GM23338 (cell line): ENCODE data around the gene CRYAB. TPM values are rescaled to one million over a fixed set of nuclear protein-coding genes. Genes with fewer than 3 reads are reported as not detected.

ENCODE experiments used
- ATAC-seq: fragments of 200-7000 bp; cut with Tn5 transposase; 3 replicates; pipeline ENCODE4 v1.9.1; 2020
- DNase-seq: peaks from one replicate; pipeline ENCODE4 v3.0.0-alpha.2; 2015; ENCODE audit warnings: low spot score
- H2AFZ ChIP-seq: fragments of 200-600 bp; sonication (generic); 2 replicates; pipeline ENCODE4 v1.8.0; 2016; ENCODE audit warnings: antibody characterized with exemption, mild to moderate bottlenecking, moderate library complexity
- H3F3A ChIP-seq: fragments of 200-600 bp; sonication (generic); replicated peaks from 2 replicates; pipeline ENCODE4 v1.8.0; 2017; ENCODE audit warnings: antibody characterized with exemption, mixed run types, low read depth
- H3K27ac ChIP-seq: fragments of 200-600 bp; sonication (generic); 2 replicates; pipeline ENCODE4 v1.6.1; 2016; ENCODE audit warnings: low read depth
- H3K27me3 ChIP-seq: fragments of 200-600 bp; sonication (generic); 2 replicates; pipeline ENCODE4 v1.8.0; 2016; ENCODE audit warnings: mild to moderate bottlenecking, mixed run types, moderate library complexity; ENCODE audit not compliant: insufficient read depth
- H3K36me3 ChIP-seq: fragments of 200-600 bp; sonication (generic); 2 replicates; pipeline ENCODE4 v1.8.0; 2016; ENCODE audit warnings: mild to moderate bottlenecking; ENCODE audit not compliant: insufficient read depth
- H3K4me1 ChIP-seq: fragments of 200-600 bp; sonication (generic); 2 replicates; pipeline ENCODE4 v1.8.0; 2016; ENCODE audit warnings: mild to moderate bottlenecking, moderate library complexity; ENCODE audit not compliant: insufficient read depth
- H3K4me2 ChIP-seq: fragments of 200-600 bp; sonication (generic); 2 replicates; pipeline ENCODE4 v1.7.1; 2017; ENCODE audit warnings: mixed run types
- H3K4me3 ChIP-seq: fragments of 200-600 bp; sonication (generic); 2 replicates; pipeline ENCODE4 v1.6.1; 2016; ENCODE audit warnings: mixed run types
- H3K79me2 ChIP-seq: fragments of 200-600 bp; sonication (generic); replicated peaks from 2 replicates; pipeline ENCODE4 v1.8.0; 2017; ENCODE audit warnings: mild to moderate bottlenecking; ENCODE audit not compliant: insufficient read depth
- H3K9me2 ChIP-seq: fragments of 200-600 bp; sonication (generic); 2 replicates; pipeline ENCODE4 v1.8.0; 2017; ENCODE audit not compliant: insufficient read depth
- H4K20me1 ChIP-seq: fragments of 200-600 bp; sonication (generic); replicated peaks from 2 replicates; pipeline ENCODE4 v1.8.0; 2017; ENCODE audit warnings: mild to moderate bottlenecking; ENCODE audit not compliant: insufficient read depth
- H3K27ac Mint-ChIP-seq: 2 replicates; pipeline ENCODE4 v1.8.0; 2020; ENCODE audit warnings: inconsistent platforms, mild to moderate bottlenecking, moderate library complexity, mixed read lengths
- H3K27me3 Mint-ChIP-seq: 3 replicates; pipeline ENCODE4 v1.8.0; 2022; ENCODE audit warnings: low read depth, mild to moderate bottlenecking, moderate library complexity, mixed read lengths, inconsistent platforms; ENCODE audit not compliant: insufficient read depth, poor library complexity
- H3K36me3 Mint-ChIP-seq: 3 replicates; pipeline ENCODE4 v1.8.0; 2021; ENCODE audit warnings: low read depth, mild to moderate bottlenecking, inconsistent platforms, moderate library complexity, mixed read lengths
- H3K4me1 Mint-ChIP-seq: 3 replicates; pipeline ENCODE4 v1.8.0; 2020; ENCODE audit warnings: mild to moderate bottlenecking, inconsistent platforms, mixed read lengths
- H3K4me3 Mint-ChIP-seq: 3 replicates; pipeline ENCODE4 v1.8.0; 2021; ENCODE audit warnings: moderate library complexity, mild to moderate bottlenecking, inconsistent platforms, mixed read lengths
- H3K9me3 Mint-ChIP-seq: 3 replicates; pipeline ENCODE4 v1.8.0; 2020; ENCODE audit warnings: moderate library complexity, mild to moderate bottlenecking, inconsistent platforms, mixed read lengths
- CREB1 ChIP-seq: fragments of 250-450 bp; sonication (Bioruptor Pico); IDR thresholded peaks from 2 replicates; pipeline ENCODE4 v1.5.0; 2020; ENCODE audit warnings: low read depth, mild to moderate bottlenecking, moderate library complexity
- EZH2 ChIP-seq: fragments of 200-600 bp; sonication (generic); IDR thresholded peaks from one replicate; pipeline ENCODE4 v1.8.0; 2017; ENCODE audit warnings: antibody characterized with exemption, mild to moderate bottlenecking, low read depth; ENCODE audit not compliant: unreplicated experiment
- EZH2phosphoT487 ChIP-seq: fragments of 200-600 bp; sonication (generic); IDR thresholded peaks from one replicate; pipeline ENCODE4 v1.8.1; 2018; ENCODE audit warnings: antibody characterized with exemption; ENCODE audit not compliant: unreplicated experiment
- JUNB ChIP-seq: IDR thresholded peaks from one replicate; pipeline ENCODE4 v1.6.1; 2016; ENCODE audit warnings: antibody characterized with exemption; ENCODE audit not compliant: unreplicated experiment
- NANOG ChIP-seq: IDR thresholded peaks from 2 replicates; pipeline ENCODE4 v1.6.1; 2016; ENCODE audit warnings: antibody characterized with exemption, borderline replicate concordance
- POLR2AphosphoS5 ChIP-seq: IDR thresholded peaks from 2 replicates; pipeline ENCODE4 v1.6.1; 2016; ENCODE audit warnings: antibody characterized with exemption, low read depth
- STAT1 ChIP-seq: IDR thresholded peaks from one replicate; pipeline ENCODE4 v1.6.1; 2016; ENCODE audit warnings: antibody characterized with exemption; ENCODE audit not compliant: unreplicated experiment
- ZNF114 ChIP-seq: fragments of 250-450 bp; sonication (Bioruptor Pico); IDR thresholded peaks from 2 replicates; pipeline ENCODE4 v1.5.0; 2020; ENCODE audit warnings: mild to moderate bottlenecking, moderate library complexity
- ZNF331 ChIP-seq: fragments of 250-450 bp; sonication (Bioruptor Pico); IDR thresholded peaks from 2 replicates; pipeline ENCODE4 v1.5.0; 2020; ENCODE audit warnings: low read depth, mild to moderate bottlenecking, moderate library complexity
- polyA plus RNA-seq: library from polyadenylated mRNA; unstranded; fragments of >200 nt; fragmentation: Nextera tagmentation; extraction: Ambion mirVana; gene quantifications from 2 replicates; pipeline ENCODE4 v1.2.1, GENCODE V29; 2016
- total RNA-seq: library from RNA; depleted of rRNA; stranded (reverse); fragments of >200 nt; shearing (Covaris generic); gene quantifications from 2 replicates; pipeline ENCODE4 v1.2.3, GENCODE V29; 2014
- TF ChIP-seq, protein P1 (sequence below): fragments of 250-450 bp; sonication (Bioruptor Pico); IDR thresholded peaks from 2 replicates; pipeline ENCODE4 v1.5.0; 2020; ENCODE audit warnings: mild to moderate bottlenecking, moderate library complexity
- TF ChIP-seq, protein P2 (sequence below): IDR thresholded peaks from 2 replicates; pipeline ENCODE4 v1.6.1; 2016; ENCODE audit warnings: antibody characterized with exemption
- TF ChIP-seq, protein P3 (sequence below): IDR thresholded peaks from one replicate; pipeline ENCODE4 v1.6.1; 2018; ENCODE audit warnings: antibody characterized with exemption; ENCODE audit not compliant: unreplicated experiment
- TF ChIP-seq, protein P4 (sequence below), 2 experiments: fragments of 200-600 bp in 1 of 2; sonication (generic) in 1 of 2; conservative IDR thresholded peaks; 2 replicates each; pipeline versions ENCODE4 v1.5.1 to v1.6.1; 2016 to 2017; ENCODE audit warnings: antibody characterized with exemption in 2 of 2, low read depth in 2 of 2, mild to moderate bottlenecking in 2 of 2, moderate library complexity in 1 of 2

The CRYAB gene
- total and polyA plus RNA-seq, 2 experiments from 2014 or later = 6.1 to 9.6 TPM

DNA sequence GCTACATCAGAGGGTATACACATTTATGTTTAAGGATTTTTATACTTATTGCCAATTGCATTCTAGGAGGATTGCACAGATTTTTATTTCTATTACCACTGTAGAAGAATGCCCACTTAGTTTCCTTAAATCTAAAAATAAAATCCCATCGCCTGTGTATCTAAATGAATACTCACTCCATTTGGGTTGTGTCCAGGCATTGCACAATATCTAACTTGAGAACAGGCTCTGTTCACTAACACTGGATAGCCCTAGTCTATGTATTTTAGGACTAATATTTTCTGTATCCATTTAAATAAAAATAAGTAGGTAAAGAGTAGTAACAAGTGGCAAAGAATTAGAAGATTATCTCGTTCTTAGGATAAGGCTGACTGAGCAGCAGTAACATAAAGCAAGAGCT is 11.2 kb upstream of the CRYAB start:
- Histone ChIP-seq H3K4me3 (no peak overlapping the region), H3K27me3 (no peaks in the 10 kb centered on the region), H3K36me3 (no peaks in the 10 kb centered on the region), H3K27ac (no peak overlapping the region), H3K9me2 (no peaks in the 10 kb centered on the region), H3K4me1 (peaks cover 27% of the 10 kb centered on the region), H3K4me2 (no peak overlapping the region), H3K79me2 (no peaks in the 10 kb centered on the region), H4K20me1 (no peaks in the 10 kb centered on the region), H3F3A (no peaks in the 10 kb centered on the region; the same call in 1 of the 2 replicates), H2AFZ (no peak overlapping the region; the same call in 1 of the 2 replicates)
- no peaks in the 10 kb centered on the region for H3K36me3 Mint-ChIP-seq
- peaks cover 41% of the 10 kb centered on the region for H3K4me1 Mint-ChIP-seq
- H3K4me3 Mint-ChIP-seq = no peak overlapping the region
- DNase-seq = no peak
- H3K9me3 Mint-ChIP-seq = peaks cover 3% of the 10 kb centered on the region; the same call in 1 of the 3 replicates
- H3K27me3 Mint-ChIP-seq = peaks cover 3% of the 10 kb centered on the region
- no peak for ATAC-seq
- H3K27ac Mint-ChIP-seq = no peak overlapping the region; the same call in 1 of the 2 replicates
- TF ChIP-seq EZH2 (no peak), CREB1 (CRISPR knock-in tag) (no peak), STAT1 (no peak), NANOG (no peak), ZNF114 (CRISPR knock-in tag) (no peak), JUNB (no peak), ZNF331 (CRISPR knock-in tag) (no peak), EZH2phosphoT487 (no peak), POLR2AphosphoS5 (no peak)
- TF ChIP-seq, protein P1, sequence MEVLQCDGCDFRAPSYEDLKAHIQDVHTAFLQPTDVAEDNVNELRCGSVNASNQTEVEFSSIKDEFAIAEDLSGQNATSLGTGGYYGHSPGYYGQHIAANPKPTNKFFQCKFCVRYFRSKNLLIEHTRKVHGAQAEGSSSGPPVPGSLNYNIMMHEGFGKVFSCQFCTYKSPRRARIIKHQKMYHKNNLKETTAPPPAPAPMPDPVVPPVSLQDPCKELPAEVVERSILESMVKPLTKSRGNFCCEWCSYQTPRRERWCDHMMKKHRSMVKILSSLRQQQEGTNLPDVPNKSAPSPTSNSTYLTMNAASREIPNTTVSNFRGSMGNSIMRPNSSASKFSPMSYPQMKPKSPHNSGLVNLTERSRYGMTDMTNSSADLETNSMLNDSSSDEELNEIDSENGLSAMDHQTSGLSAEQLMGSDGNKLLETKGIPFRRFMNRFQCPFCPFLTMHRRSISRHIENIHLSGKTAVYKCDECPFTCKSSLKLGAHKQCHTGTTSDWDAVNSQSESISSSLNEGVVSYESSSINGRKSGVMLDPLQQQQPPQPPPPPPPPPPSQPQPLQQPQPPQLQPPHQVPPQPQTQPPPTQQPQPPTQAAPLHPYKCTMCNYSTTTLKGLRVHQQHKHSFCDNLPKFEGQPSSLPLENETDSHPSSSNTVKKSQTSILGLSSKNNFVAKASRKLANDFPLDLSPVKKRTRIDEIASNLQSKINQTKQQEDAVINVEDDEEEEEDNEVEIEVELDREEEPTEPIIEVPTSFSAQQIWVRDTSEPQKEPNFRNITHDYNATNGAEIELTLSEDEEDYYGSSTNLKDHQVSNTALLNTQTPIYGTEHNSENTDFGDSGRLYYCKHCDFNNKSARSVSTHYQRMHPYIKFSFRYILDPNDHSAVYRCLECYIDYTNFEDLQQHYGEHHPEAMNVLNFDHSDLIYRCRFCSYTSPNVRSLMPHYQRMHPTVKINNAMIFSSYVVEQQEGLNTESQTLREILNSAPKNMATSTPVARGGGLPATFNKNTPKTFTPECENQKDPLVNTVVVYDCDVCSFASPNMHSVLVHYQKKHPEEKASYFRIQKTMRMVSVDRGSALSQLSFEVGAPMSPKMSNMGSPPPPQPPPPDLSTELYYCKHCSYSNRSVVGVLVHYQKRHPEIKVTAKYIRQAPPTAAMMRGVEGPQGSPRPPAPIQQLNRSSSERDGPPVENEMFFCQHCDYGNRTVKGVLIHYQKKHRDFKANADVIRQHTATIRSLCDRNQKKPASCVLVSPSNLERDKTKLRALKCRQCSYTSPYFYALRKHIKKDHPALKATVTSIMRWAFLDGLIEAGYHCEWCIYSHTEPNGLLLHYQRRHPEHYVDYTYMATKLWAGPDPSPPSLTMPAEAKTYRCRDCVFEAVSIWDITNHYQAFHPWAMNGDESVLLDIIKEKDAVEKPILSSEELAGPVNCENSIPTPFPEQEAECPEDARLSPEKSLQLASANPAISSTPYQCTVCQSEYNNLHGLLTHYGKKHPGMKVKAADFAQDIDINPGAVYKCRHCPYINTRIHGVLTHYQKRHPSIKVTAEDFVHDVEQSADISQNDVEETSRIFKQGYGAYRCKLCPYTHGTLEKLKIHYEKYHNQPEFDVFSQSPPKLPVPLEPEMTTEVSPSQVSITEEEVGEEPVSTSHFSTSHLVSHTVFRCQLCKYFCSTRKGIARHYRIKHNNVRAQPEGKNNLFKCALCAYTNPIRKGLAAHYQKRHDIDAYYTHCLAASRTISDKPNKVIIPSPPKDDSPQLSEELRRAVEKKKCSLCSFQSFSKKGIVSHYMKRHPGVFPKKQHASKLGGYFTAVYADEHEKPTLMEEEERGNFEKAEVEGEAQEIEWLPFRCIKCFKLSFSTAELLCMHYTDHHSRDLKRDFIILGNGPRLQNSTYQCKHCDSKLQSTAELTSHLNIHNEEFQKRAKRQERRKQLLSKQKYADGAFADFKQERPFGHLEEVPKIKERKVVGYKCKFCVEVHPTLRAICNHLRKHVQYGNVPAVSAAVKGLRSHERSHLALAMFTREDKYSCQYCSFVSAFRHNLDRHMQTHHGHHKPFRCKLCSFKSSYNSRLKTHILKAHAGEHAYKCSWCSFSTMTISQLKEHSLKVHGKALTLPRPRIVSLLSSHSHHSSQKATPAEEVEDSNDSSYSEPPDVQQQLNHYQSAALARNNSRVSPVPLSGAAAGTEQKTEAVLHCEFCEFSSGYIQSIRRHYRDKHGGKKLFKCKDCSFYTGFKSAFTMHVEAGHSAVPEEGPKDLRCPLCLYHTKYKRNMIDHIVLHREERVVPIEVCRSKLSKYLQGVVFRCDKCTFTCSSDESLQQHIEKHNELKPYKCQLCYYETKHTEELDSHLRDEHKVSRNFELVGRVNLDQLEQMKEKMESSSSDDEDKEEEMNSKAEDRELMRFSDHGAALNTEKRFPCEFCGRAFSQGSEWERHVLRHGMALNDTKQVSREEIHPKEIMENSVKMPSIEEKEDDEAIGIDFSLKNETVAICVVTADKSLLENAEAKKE = no peak
- TF ChIP-seq, protein P2, sequence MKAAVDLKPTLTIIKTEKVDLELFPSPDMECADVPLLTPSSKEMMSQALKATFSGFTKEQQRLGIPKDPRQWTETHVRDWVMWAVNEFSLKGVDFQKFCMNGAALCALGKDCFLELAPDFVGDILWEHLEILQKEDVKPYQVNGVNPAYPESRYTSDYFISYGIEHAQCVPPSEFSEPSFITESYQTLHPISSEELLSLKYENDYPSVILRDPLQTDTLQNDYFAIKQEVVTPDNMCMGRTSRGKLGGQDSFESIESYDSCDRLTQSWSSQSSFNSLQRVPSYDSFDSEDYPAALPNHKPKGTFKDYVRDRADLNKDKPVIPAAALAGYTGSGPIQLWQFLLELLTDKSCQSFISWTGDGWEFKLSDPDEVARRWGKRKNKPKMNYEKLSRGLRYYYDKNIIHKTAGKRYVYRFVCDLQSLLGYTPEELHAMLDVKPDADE = no peak
- TF ChIP-seq, protein P3, sequence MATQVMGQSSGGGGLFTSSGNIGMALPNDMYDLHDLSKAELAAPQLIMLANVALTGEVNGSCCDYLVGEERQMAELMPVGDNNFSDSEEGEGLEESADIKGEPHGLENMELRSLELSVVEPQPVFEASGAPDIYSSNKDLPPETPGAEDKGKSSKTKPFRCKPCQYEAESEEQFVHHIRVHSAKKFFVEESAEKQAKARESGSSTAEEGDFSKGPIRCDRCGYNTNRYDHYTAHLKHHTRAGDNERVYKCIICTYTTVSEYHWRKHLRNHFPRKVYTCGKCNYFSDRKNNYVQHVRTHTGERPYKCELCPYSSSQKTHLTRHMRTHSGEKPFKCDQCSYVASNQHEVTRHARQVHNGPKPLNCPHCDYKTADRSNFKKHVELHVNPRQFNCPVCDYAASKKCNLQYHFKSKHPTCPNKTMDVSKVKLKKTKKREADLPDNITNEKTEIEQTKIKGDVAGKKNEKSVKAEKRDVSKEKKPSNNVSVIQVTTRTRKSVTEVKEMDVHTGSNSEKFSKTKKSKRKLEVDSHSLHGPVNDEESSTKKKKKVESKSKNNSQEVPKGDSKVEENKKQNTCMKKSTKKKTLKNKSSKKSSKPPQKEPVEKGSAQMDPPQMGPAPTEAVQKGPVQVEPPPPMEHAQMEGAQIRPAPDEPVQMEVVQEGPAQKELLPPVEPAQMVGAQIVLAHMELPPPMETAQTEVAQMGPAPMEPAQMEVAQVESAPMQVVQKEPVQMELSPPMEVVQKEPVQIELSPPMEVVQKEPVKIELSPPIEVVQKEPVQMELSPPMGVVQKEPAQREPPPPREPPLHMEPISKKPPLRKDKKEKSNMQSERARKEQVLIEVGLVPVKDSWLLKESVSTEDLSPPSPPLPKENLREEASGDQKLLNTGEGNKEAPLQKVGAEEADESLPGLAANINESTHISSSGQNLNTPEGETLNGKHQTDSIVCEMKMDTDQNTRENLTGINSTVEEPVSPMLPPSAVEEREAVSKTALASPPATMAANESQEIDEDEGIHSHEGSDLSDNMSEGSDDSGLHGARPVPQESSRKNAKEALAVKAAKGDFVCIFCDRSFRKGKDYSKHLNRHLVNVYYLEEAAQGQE = no peak
- TF ChIP-seq, protein P4, sequence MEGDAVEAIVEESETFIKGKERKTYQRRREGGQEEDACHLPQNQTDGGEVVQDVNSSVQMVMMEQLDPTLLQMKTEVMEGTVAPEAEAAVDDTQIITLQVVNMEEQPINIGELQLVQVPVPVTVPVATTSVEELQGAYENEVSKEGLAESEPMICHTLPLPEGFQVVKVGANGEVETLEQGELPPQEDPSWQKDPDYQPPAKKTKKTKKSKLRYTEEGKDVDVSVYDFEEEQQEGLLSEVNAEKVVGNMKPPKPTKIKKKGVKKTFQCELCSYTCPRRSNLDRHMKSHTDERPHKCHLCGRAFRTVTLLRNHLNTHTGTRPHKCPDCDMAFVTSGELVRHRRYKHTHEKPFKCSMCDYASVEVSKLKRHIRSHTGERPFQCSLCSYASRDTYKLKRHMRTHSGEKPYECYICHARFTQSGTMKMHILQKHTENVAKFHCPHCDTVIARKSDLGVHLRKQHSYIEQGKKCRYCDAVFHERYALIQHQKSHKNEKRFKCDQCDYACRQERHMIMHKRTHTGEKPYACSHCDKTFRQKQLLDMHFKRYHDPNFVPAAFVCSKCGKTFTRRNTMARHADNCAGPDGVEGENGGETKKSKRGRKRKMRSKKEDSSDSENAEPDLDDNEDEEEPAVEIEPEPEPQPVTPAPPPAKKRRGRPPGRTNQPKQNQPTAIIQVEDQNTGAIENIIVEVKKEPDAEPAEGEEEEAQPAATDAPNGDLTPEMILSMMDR (conservative IDR thresholded peaks at IDR 0.05; ENCODE audit: low read depth in 2 of 2) = no peak
